GM23338 (cell line): Measurements from ENCODE around the gene HDAC9. TPM values are rescaled to one million over a fixed set of nuclear protein-coding genes. Genes with fewer than 3 reads are reported as not detected.

Source experiments
- ATAC-seq: fragments of 200-7000 bp; cut with Tn5 transposase; 3 replicates; pipeline ENCODE4 v1.9.1; 2020
- DNase-seq: peaks from one replicate; pipeline ENCODE4 v3.0.0-alpha.2; 2015; ENCODE audit warnings: low spot score
- H2AFZ ChIP-seq: fragments of 200-600 bp; sonication (generic); 2 replicates; pipeline ENCODE4 v1.8.0; 2016; ENCODE audit warnings: antibody characterized with exemption, mild to moderate bottlenecking, moderate library complexity
- H3F3A ChIP-seq: fragments of 200-600 bp; sonication (generic); replicated peaks from 2 replicates; pipeline ENCODE4 v1.8.0; 2017; ENCODE audit warnings: antibody characterized with exemption, mixed run types, low read depth
- H3K27ac ChIP-seq: fragments of 200-600 bp; sonication (generic); 2 replicates; pipeline ENCODE4 v1.6.1; 2016; ENCODE audit warnings: low read depth
- H3K27me3 ChIP-seq: fragments of 200-600 bp; sonication (generic); 2 replicates; pipeline ENCODE4 v1.8.0; 2016; ENCODE audit warnings: mild to moderate bottlenecking, mixed run types, moderate library complexity; ENCODE audit not compliant: insufficient read depth
- H3K36me3 ChIP-seq: fragments of 200-600 bp; sonication (generic); 2 replicates; pipeline ENCODE4 v1.8.0; 2016; ENCODE audit warnings: mild to moderate bottlenecking; ENCODE audit not compliant: insufficient read depth
- H3K4me1 ChIP-seq: fragments of 200-600 bp; sonication (generic); 2 replicates; pipeline ENCODE4 v1.8.0; 2016; ENCODE audit warnings: mild to moderate bottlenecking, moderate library complexity; ENCODE audit not compliant: insufficient read depth
- H3K4me2 ChIP-seq: fragments of 200-600 bp; sonication (generic); 2 replicates; pipeline ENCODE4 v1.7.1; 2017; ENCODE audit warnings: mixed run types
- H3K4me3 ChIP-seq: fragments of 200-600 bp; sonication (generic); 2 replicates; pipeline ENCODE4 v1.6.1; 2016; ENCODE audit warnings: mixed run types
- H3K79me2 ChIP-seq: fragments of 200-600 bp; sonication (generic); replicated peaks from 2 replicates; pipeline ENCODE4 v1.8.0; 2017; ENCODE audit warnings: mild to moderate bottlenecking; ENCODE audit not compliant: insufficient read depth
- H3K9me2 ChIP-seq: fragments of 200-600 bp; sonication (generic); 2 replicates; pipeline ENCODE4 v1.8.0; 2017; ENCODE audit not compliant: insufficient read depth
- H4K20me1 ChIP-seq: fragments of 200-600 bp; sonication (generic); replicated peaks from 2 replicates; pipeline ENCODE4 v1.8.0; 2017; ENCODE audit warnings: mild to moderate bottlenecking; ENCODE audit not compliant: insufficient read depth
- H3K27ac Mint-ChIP-seq: 2 replicates; pipeline ENCODE4 v1.8.0; 2020; ENCODE audit warnings: inconsistent platforms, mild to moderate bottlenecking, moderate library complexity, mixed read lengths
- H3K27me3 Mint-ChIP-seq: 3 replicates; pipeline ENCODE4 v1.8.0; 2022; ENCODE audit warnings: low read depth, mild to moderate bottlenecking, moderate library complexity, mixed read lengths, inconsistent platforms; ENCODE audit not compliant: insufficient read depth, poor library complexity
- H3K36me3 Mint-ChIP-seq: 3 replicates; pipeline ENCODE4 v1.8.0; 2021; ENCODE audit warnings: low read depth, mild to moderate bottlenecking, inconsistent platforms, moderate library complexity, mixed read lengths
- H3K4me1 Mint-ChIP-seq: 3 replicates; pipeline ENCODE4 v1.8.0; 2020; ENCODE audit warnings: mild to moderate bottlenecking, inconsistent platforms, mixed read lengths
- H3K4me3 Mint-ChIP-seq: 3 replicates; pipeline ENCODE4 v1.8.0; 2021; ENCODE audit warnings: moderate library complexity, mild to moderate bottlenecking, inconsistent platforms, mixed read lengths
- H3K9me3 Mint-ChIP-seq: 3 replicates; pipeline ENCODE4 v1.8.0; 2020; ENCODE audit warnings: moderate library complexity, mild to moderate bottlenecking, inconsistent platforms, mixed read lengths
- JUNB ChIP-seq: IDR thresholded peaks from one replicate; pipeline ENCODE4 v1.6.1; 2016; ENCODE audit warnings: antibody characterized with exemption; ENCODE audit not compliant: unreplicated experiment
- ZNF331 ChIP-seq: fragments of 250-450 bp; sonication (Bioruptor Pico); IDR thresholded peaks from 2 replicates; pipeline ENCODE4 v1.5.0; 2020; ENCODE audit warnings: low read depth, mild to moderate bottlenecking, moderate library complexity
- polyA plus RNA-seq: library from polyadenylated mRNA; unstranded; fragments of >200 nt; fragmentation: Nextera tagmentation; extraction: Ambion mirVana; gene quantifications from 2 replicates; pipeline ENCODE4 v1.2.1, GENCODE V29; 2016
- total RNA-seq: library from RNA; depleted of rRNA; stranded (reverse); fragments of >200 nt; shearing (Covaris generic); gene quantifications from 2 replicates; pipeline ENCODE4 v1.2.3, GENCODE V29; 2014
- TF ChIP-seq, protein P1 (sequence below): fragments of 250-450 bp; sonication (Bioruptor Pico); IDR thresholded peaks from 2 replicates; pipeline ENCODE4 v1.5.0; 2020; ENCODE audit warnings: mild to moderate bottlenecking, moderate library complexity
- TF ChIP-seq, protein P2 (sequence below): IDR thresholded peaks from one replicate; pipeline ENCODE4 v1.6.1; 2018; ENCODE audit warnings: antibody characterized with exemption; ENCODE audit not compliant: unreplicated experiment

HDAC9 gene
- total and polyA plus RNA-seq, 2 experiments from 2014 or later = 8.3 to 18.5 TPM

DNA sequence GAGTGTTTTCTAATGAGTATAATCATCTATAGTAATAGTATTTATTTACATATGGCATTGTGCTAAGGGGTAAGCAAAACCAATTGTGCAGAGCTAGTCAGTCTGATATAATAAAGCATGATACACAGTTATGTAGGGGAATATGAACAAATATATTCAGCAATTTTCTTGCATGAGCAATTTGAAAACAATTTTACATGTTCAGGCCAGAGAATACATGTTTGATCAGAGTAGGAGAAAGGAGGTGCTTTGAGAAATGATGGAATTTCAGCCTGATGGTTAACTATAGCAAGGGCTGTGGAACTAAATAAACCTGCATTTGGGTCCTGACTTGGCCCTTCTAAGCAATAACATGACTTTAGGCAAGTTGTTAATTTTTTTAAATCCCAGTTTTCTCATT, 407.3 kb downstream of the HDAC9 start:
- H3K4me2 ChIP-seq = no peak overlapping the region
- no peaks in the 10 kb centered on the region for H3F3A ChIP-seq
- H3K9me2 ChIP-seq = no peaks in the 10 kb centered on the region
- H3K36me3 ChIP-seq = no peaks in the 10 kb centered on the region
- no peak for DNase-seq
- Mint-ChIP-seq H3K36me3 (no peaks in the 10 kb centered on the region), H3K9me3 (no peaks in the 10 kb centered on the region), H3K4me3 (no peak overlapping the region), H3K4me1 (no peaks in the 10 kb centered on the region), H3K27ac (no peak overlapping the region), H3K27me3 (no peaks in the 10 kb centered on the region)
- no peaks in the 10 kb centered on the region for H3K4me1 ChIP-seq
- H4K20me1 ChIP-seq = no peaks in the 10 kb centered on the region
- no peaks in the 10 kb centered on the region for H3K79me2 ChIP-seq
- H3K27ac ChIP-seq = no peak overlapping the region
- H3K4me3 ChIP-seq = no peak overlapping the region
- ATAC-seq = no peak
- H2AFZ ChIP-seq = no peak overlapping the region
- no peaks in the 10 kb centered on the region for H3K27me3 ChIP-seq
- TF ChIP-seq ZNF331 (CRISPR knock-in tag) (no peak), JUNB (no peak)
- TF ChIP-seq, protein P1, sequence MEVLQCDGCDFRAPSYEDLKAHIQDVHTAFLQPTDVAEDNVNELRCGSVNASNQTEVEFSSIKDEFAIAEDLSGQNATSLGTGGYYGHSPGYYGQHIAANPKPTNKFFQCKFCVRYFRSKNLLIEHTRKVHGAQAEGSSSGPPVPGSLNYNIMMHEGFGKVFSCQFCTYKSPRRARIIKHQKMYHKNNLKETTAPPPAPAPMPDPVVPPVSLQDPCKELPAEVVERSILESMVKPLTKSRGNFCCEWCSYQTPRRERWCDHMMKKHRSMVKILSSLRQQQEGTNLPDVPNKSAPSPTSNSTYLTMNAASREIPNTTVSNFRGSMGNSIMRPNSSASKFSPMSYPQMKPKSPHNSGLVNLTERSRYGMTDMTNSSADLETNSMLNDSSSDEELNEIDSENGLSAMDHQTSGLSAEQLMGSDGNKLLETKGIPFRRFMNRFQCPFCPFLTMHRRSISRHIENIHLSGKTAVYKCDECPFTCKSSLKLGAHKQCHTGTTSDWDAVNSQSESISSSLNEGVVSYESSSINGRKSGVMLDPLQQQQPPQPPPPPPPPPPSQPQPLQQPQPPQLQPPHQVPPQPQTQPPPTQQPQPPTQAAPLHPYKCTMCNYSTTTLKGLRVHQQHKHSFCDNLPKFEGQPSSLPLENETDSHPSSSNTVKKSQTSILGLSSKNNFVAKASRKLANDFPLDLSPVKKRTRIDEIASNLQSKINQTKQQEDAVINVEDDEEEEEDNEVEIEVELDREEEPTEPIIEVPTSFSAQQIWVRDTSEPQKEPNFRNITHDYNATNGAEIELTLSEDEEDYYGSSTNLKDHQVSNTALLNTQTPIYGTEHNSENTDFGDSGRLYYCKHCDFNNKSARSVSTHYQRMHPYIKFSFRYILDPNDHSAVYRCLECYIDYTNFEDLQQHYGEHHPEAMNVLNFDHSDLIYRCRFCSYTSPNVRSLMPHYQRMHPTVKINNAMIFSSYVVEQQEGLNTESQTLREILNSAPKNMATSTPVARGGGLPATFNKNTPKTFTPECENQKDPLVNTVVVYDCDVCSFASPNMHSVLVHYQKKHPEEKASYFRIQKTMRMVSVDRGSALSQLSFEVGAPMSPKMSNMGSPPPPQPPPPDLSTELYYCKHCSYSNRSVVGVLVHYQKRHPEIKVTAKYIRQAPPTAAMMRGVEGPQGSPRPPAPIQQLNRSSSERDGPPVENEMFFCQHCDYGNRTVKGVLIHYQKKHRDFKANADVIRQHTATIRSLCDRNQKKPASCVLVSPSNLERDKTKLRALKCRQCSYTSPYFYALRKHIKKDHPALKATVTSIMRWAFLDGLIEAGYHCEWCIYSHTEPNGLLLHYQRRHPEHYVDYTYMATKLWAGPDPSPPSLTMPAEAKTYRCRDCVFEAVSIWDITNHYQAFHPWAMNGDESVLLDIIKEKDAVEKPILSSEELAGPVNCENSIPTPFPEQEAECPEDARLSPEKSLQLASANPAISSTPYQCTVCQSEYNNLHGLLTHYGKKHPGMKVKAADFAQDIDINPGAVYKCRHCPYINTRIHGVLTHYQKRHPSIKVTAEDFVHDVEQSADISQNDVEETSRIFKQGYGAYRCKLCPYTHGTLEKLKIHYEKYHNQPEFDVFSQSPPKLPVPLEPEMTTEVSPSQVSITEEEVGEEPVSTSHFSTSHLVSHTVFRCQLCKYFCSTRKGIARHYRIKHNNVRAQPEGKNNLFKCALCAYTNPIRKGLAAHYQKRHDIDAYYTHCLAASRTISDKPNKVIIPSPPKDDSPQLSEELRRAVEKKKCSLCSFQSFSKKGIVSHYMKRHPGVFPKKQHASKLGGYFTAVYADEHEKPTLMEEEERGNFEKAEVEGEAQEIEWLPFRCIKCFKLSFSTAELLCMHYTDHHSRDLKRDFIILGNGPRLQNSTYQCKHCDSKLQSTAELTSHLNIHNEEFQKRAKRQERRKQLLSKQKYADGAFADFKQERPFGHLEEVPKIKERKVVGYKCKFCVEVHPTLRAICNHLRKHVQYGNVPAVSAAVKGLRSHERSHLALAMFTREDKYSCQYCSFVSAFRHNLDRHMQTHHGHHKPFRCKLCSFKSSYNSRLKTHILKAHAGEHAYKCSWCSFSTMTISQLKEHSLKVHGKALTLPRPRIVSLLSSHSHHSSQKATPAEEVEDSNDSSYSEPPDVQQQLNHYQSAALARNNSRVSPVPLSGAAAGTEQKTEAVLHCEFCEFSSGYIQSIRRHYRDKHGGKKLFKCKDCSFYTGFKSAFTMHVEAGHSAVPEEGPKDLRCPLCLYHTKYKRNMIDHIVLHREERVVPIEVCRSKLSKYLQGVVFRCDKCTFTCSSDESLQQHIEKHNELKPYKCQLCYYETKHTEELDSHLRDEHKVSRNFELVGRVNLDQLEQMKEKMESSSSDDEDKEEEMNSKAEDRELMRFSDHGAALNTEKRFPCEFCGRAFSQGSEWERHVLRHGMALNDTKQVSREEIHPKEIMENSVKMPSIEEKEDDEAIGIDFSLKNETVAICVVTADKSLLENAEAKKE (CRISPR knock-in tag) = no peak
- TF ChIP-seq, protein P2, sequence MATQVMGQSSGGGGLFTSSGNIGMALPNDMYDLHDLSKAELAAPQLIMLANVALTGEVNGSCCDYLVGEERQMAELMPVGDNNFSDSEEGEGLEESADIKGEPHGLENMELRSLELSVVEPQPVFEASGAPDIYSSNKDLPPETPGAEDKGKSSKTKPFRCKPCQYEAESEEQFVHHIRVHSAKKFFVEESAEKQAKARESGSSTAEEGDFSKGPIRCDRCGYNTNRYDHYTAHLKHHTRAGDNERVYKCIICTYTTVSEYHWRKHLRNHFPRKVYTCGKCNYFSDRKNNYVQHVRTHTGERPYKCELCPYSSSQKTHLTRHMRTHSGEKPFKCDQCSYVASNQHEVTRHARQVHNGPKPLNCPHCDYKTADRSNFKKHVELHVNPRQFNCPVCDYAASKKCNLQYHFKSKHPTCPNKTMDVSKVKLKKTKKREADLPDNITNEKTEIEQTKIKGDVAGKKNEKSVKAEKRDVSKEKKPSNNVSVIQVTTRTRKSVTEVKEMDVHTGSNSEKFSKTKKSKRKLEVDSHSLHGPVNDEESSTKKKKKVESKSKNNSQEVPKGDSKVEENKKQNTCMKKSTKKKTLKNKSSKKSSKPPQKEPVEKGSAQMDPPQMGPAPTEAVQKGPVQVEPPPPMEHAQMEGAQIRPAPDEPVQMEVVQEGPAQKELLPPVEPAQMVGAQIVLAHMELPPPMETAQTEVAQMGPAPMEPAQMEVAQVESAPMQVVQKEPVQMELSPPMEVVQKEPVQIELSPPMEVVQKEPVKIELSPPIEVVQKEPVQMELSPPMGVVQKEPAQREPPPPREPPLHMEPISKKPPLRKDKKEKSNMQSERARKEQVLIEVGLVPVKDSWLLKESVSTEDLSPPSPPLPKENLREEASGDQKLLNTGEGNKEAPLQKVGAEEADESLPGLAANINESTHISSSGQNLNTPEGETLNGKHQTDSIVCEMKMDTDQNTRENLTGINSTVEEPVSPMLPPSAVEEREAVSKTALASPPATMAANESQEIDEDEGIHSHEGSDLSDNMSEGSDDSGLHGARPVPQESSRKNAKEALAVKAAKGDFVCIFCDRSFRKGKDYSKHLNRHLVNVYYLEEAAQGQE = no peak
